Sigmoid colon (tissue), 7 donors: Measurements from ENCODE around the gene PRX. TPM values are rescaled to one million over a fixed set of nuclear protein-coding genes. Genes with fewer than 3 reads are reported as not detected.
"Not testable (repeated sequence)": the region's sequence is repeated elsewhere in the genome, so short reads cannot be mapped to it uniquely, and the experiment has no call there.

Experiments used
- DNase-seq: peaks from one replicate; pipeline ENCODE4 v3.0.0-alpha.2; 2019
- H3K27ac ChIP-seq, 4 donors: fragments of 200-600 bp; sonication (generic); one replicate each; pipeline ENCODE4 v1.5.1; 2016 to 2019; ENCODE audit warnings: mild to moderate bottlenecking in 1 of 4
- H3K27me3 ChIP-seq, 3 donors: fragments of 200-600 bp; sonication (generic); one replicate each; pipeline ENCODE4 v1.5.1; 2019; ENCODE audit warnings: mild to moderate bottlenecking in 1 of 3
- H3K36me3 ChIP-seq, 4 donors: fragments of 200-600 bp; sonication (generic); one replicate each; pipeline ENCODE4 v1.5.1; 2016 to 2019
- H3K4me1 ChIP-seq, 4 donors: fragments of 200-600 bp; sonication (generic); one replicate each; pipeline ENCODE4 v1.5.1; 2017 to 2019
- H3K4me3 ChIP-seq, 4 donors: fragments of 200-600 bp; sonication (generic); one replicate each; pipeline ENCODE4 v1.5.1; 2017 to 2019; ENCODE audit warnings: mild to moderate bottlenecking in 2 of 4, moderate library complexity in 1 of 4
- H3K9me3 ChIP-seq, 4 donors: fragments of 200-600 bp in 3 of 4; sonication (generic) in 3 of 4; one replicate each; pipeline versions ENCODE4 v1.5.1 to v1.6.1; 2013 to 2019
- CTCF ChIP-seq, 4 experiments: fragments of 450-650 bp in 3 of 4; fragments of 200-600 bp in 1 of 4; IDR thresholded peaks; one replicate each; pipeline ENCODE4 v1.5.1; 2016 to 2019; ENCODE audit warnings: antibody characterized with exemption in 4 of 4, mild to moderate bottlenecking in 3 of 4, moderate library complexity in 2 of 4
- EP300 ChIP-seq, 4 donors: sonication (generic); formaldehyde crosslinking; IDR thresholded peaks; one replicate each; pipeline ENCODE4 v1.6.1; 2017; ENCODE audit warnings: antibody characterized with exemption in 4 of 4
- POLR2A ChIP-seq, 2 donors: fragments of 450-650 bp; IDR thresholded peaks; one replicate each; pipeline ENCODE4 v1.6.1; 2016; ENCODE audit warnings: antibody characterized with exemption in 2 of 2, mild to moderate bottlenecking in 2 of 2, moderate library complexity in 2 of 2
- POLR2AphosphoS5 ChIP-seq, 4 donors: sonication (generic); formaldehyde crosslinking; IDR thresholded peaks; one replicate each; pipeline ENCODE4 v1.6.1; 2017; ENCODE audit warnings: antibody characterized with exemption in 4 of 4
- WGBS, 2 donors: extraction: QIAGEN DNeasy Blood & Tissue Kit; methylation state at CpG; one replicate each; pipeline ENCODE4 v1.1.7; 2013; 5-methylcytosine and 5-hydroxymethylcytosine counted together
- intact Hi-C: fragments of 100-400 bp; cut with DNase I; formaldehyde crosslinking; loops from one replicate; pipeline ENCODE4 v1.15.1; 2023
- polyA plus RNA-seq, 3 donors: library from polyadenylated mRNA; stranded (reverse); fragments of 200-250 nt; gene quantifications; one replicate each; pipeline ENCODE4 v1.2.3, GENCODE V29; 2013
- total RNA-seq, 4 donors: library from RNA; depleted of rRNA; stranded (reverse); fragments of >200 nt; gene quantifications; one replicate each; pipeline ENCODE4 v1.1.0, GENCODE V29; 2016
- donor health status: healthy with polysubstance abuse.
- donor health status: Bipolar disorder and iron deficiency.
- donor health status: healthy.

PRX gene
- total and polyA plus RNA-seq, 7 donors = 0.69 to 8.6 (median 3.5) TPM

- no peaks in the 10 kb centered on the region for H3K27me3 ChIP-seq
- no peak for DNase-seq
- H3K4me3 ChIP-seq = no peak overlapping the region
- H3K9me3 ChIP-seq = no peaks in the 10 kb centered on the region
- TF ChIP-seq POLR2AphosphoS5 (IDR thresholded peaks at IDR 0.05) (no peak), POLR2A (IDR thresholded peaks at IDR 0.05) (no peak), EP300 (IDR thresholded peaks at IDR 0.05) (no peak), CTCF (IDR thresholded peaks at IDR 0.05) (no peak)
- H3K36me3 ChIP-seq = no peaks in the 10 kb centered on the region
- H3K27ac ChIP-seq = peak overlapping the region in 2 of 4 donors; percentile 31 to 69
- WGBS, 2 donors = 73 to 85% methylated on average over 8 of the region's 8 CpGs
- peaks cover 0 to 10% (median 5%) of the 10 kb centered on the region in 4 donors for H3K4me1 ChIP-seq
- intact Hi-C loops = loop anchor here (5.0 kb wide), 1 partner anchor 35 kb away; no protein-coding TSS in a partner anchor
Measured at GRCh38 chr19:40411958-40412499, 1.1 kb downstream of the PRX start.

- Histone ChIP-seq H3K27ac (peak overlapping the region in 2 of 4 donors; percentile 31 to 69), H3K27me3 (no peaks in the 10 kb centered on the region), H3K36me3 (no peaks in the 10 kb centered on the region), H3K9me3 (no peaks in the 10 kb centered on the region), H3K4me1 (peaks cover 0 to 10% (median 5%) of the 10 kb centered on the region in 4 donors), H3K4me3 (no peak overlapping the region)
- DNase-seq = no peak
- intact Hi-C loops = loop anchor here (5.0 kb wide), 1 partner anchor 36 kb away; no protein-coding TSS in a partner anchor
- peak in 1 of 4 donors; percentile 26 for TF ChIP-seq POLR2AphosphoS5 (IDR thresholded peaks at IDR 0.05)
- TF ChIP-seq EP300 (IDR thresholded peaks at IDR 0.05) = no peak
- TF ChIP-seq POLR2A (IDR thresholded peaks at IDR 0.05) = no peak
- no peak for TF ChIP-seq CTCF (IDR thresholded peaks at IDR 0.05)
- 52 to 54% methylated on average over 16 of the region's 16 CpGs for WGBS, 2 donors
Measured at GRCh38 chr19:40411125-40411842, 1.9 kb downstream of the PRX start.

GRCh38 chr19:40410030-40410389 lies 3.2 kb downstream of the PRX start:
- no peak overlapping the region for H3K27ac ChIP-seq
- WGBS, 2 donors = 72 to 78% methylated on average over 9 of the region's 9 CpGs

GRCh38 chr19:40408598-40408925 lies 4.6 kb downstream of the PRX start:
- H3K27ac ChIP-seq, H3K27me3 ChIP-seq, H3K4me3 ChIP-seq, H3K36me3 ChIP-seq, DNase-seq, intact Hi-C loops, H3K9me3 ChIP-seq: not testable (repeated sequence)
- 85 to 89% methylated on average over 8 of the region's 8 CpGs for WGBS, 2 donors
- peaks cover 0 to 16% (median 14%) of the 10 kb centered on the region in 4 donors for H3K4me1 ChIP-seq

More at GRCh38 chr19:40410030-40410389, 3.2 kb downstream of the PRX start:
- Histone ChIP-seq H3K9me3 (no peaks in the 10 kb centered on the region), H3K4me3 (no peak overlapping the region), H3K4me1 (peaks cover 0 to 10% (median 6%) of the 10 kb centered on the region in 4 donors), H3K36me3 (no peaks in the 10 kb centered on the region), H3K27me3 (no peaks in the 10 kb centered on the region)
- no peak for TF ChIP-seq EP300 (IDR thresholded peaks at IDR 0.05)
- no peak for DNase-seq
- intact Hi-C loops = loop anchor here (5.0 kb wide), 1 partner anchor 37 kb away; no protein-coding TSS in a partner anchor

GRCh38 chr19:40407714-40408597 lies 5.2 kb downstream of the PRX start:
- no peak overlapping the region for H3K27ac ChIP-seq
- H3K9me3 ChIP-seq = no peaks in the 10 kb centered on the region
- TF ChIP-seq POLR2AphosphoS5 (IDR thresholded peaks at IDR 0.05) (no peak), EP300 (IDR thresholded peaks at IDR 0.05) (no peak), CTCF (IDR thresholded peaks at IDR 0.05) (no peak), POLR2A (IDR thresholded peaks at IDR 0.05) (no peak)
- no peak for DNase-seq
- intact Hi-C loops = no loop called here
- H3K27me3 ChIP-seq = no peaks in the 10 kb centered on the region
- H3K4me1 ChIP-seq = peaks cover 0 to 22% (median 19%) of the 10 kb centered on the region in 4 donors
- no peak overlapping the region for H3K4me3 ChIP-seq
- WGBS, 2 donors = 26 to 52% methylated on average over 22 of the region's 22 CpGs
- H3K36me3 ChIP-seq = no peaks in the 10 kb centered on the region
